ENCODE data around the gene FSCN2. TPM values are rescaled to one million over a fixed set of nuclear protein-coding genes. Genes with fewer than 3 reads are reported as not detected.

Gene FSCN2
- total and polyA plus RNA-seq, 12 donors: 0.14 to 1.3 (median 0.45) TPM; not detected in 2

- WGBS, 2 donors: 1% methylated on average over 54 to 82 of the region's 82 CpGs
- H3K4me1 ChIP-seq: peaks cover 22 to 72% (median 57%) of the 10 kb centered on the region in 9 donors
- intact Hi-C loops (cut with DNase I): loop anchor here in 1 of 10 donors (5.0 kb wide), 1 partner anchor 37 kb away; the partner anchor contains the start of gene FAAP100
Observed at GRCh38 chr17:81514739-81515529, 13.2 kb upstream of the FSCN2 start.

GRCh38 chr17:81515530-81516041 is 12.6 kb upstream of the FSCN2 start:
- intact Hi-C loops (cut with DNase I): loop anchor here in 1 of 10 donors (5.0 kb wide), 1 partner anchor 37 kb away; the partner anchor contains the start of gene FAAP100
- 45 to 47% methylated on average over 19 of the region's 19 CpGs for WGBS, 2 donors
- H3K27me3 ChIP-seq: peaks cover 0 to 10% (median 0%) of the 10 kb centered on the region in 7 donors
- H3K36me3 ChIP-seq: peaks cover 2 to 19% (median 16%) of the 10 kb centered on the region in 9 donors
- TF ChIP-seq CTCF (IDR thresholded peaks at IDR 0.05): no peak
- H3K4me3 ChIP-seq: peak overlapping the region; percentile 73 to 99 (median 94)
- H3K9me3 ChIP-seq: no peaks in the 10 kb centered on the region
- DNase-seq (no peak), ATAC-seq (no peak)
- H3K4me1 ChIP-seq: peaks cover 22 to 66% (median 58%) of the 10 kb centered on the region in 9 donors
- peak overlapping the region; percentile 98 to 100 (median 100) for H3K27ac ChIP-seq

More at GRCh38 chr17:81514739-81515529, 13.2 kb upstream of the FSCN2 start:
- Histone ChIP-seq H3K27ac (peak overlapping the region; percentile 98 to 100 (median 100)), H3K27me3 (peaks cover 0 to 9% (median 0%) of the 10 kb centered on the region in 7 donors), H3K9me3 (no peaks in the 10 kb centered on the region), H3K4me3 (peak overlapping the region; percentile 73 to 99 (median 94)), H3K36me3 (peaks cover 8 to 26% (median 22%) of the 10 kb centered on the region in 9 donors)
- DNase-seq (peak; percentile 81 to 84), ATAC-seq (peak; percentile 40 to 61 (median 56))
- TF ChIP-seq CTCF (IDR thresholded peaks at IDR 0.05): no peak

- ATAC-seq: no peak
- Histone ChIP-seq H3K27ac (peak overlapping the region in 9 of 10 donors; percentile 98 to 100 (median 100)), H3K4me1 (peaks cover 22 to 63% (median 57%) of the 10 kb centered on the region in 9 donors), H3K9me3 (no peaks in the 10 kb centered on the region), H3K4me3 (peak overlapping the region in 9 of 10 donors; percentile 73 to 99 (median 95)), H3K36me3 (peaks cover 0 to 11% (median 7%) of the 10 kb centered on the region in 9 donors), H3K27me3 (peaks cover 0 to 10% (median 0%) of the 10 kb centered on the region in 7 donors)
- intact Hi-C loops (cut with DNase I): loop anchor here in 1 of 10 donors (5.0 kb wide), 1 partner anchor 36 kb away; the partner anchor contains the start of gene FAAP100
- TF ChIP-seq CTCF (IDR thresholded peaks at IDR 0.05): no peak
- peak in 1 of 2 donors; percentile 18 for DNase-seq
- WGBS, 2 donors: 45 to 71% methylated on average over 4 of the region's 4 CpGs
Observed at GRCh38 chr17:81516439-81516838, 11.7 kb upstream of the FSCN2 start.

- Histone ChIP-seq H3K9me3 (no peaks in the 10 kb centered on the region), H3K27ac (peak overlapping the region in 8 of 10 donors; percentile 27 to 100 (median 100)), H3K4me1 (peaks cover 22 to 63% (median 54%) of the 10 kb centered on the region in 9 donors), H3K4me3 (peak overlapping the region in 6 of 10 donors; percentile 84 to 99 (median 96)), H3K27me3 (peaks cover 0 to 10% (median 0%) of the 10 kb centered on the region in 7 donors), H3K36me3 (peaks cover 0 to 5% (median 2%) of the 10 kb centered on the region in 9 donors)
- TF ChIP-seq CTCF (IDR thresholded peaks at IDR 0.05): no peak
- intact Hi-C loops (cut with DNase I): loop anchor here in 1 of 10 donors (5.0 kb wide), 1 partner anchor 35 kb away; the partner anchor contains the start of gene FAAP100
- DNase-seq (peak in 1 of 2 donors; percentile 15), ATAC-seq (no peak)
- 70 to 80% methylated on average over 9 of the region's 9 CpGs for WGBS, 2 donors
Observed at GRCh38 chr17:81517009-81517338, 11.2 kb upstream of the FSCN2 start.
